Tibial artery (tissue), 4 donors: ENCODE results near the gene C19orf25.

ENCODE experiments used
- DNase-seq, 2 donors: peaks; one replicate each; pipeline ENCODE4 v3.0.0-alpha.2; 2019
- H3K27ac ChIP-seq, 2 donors: fragments of 200-600 bp; sonication (generic) in 1 of 2; 1 replicate in 1 of 2; 2 replicates in 1 of 2; pipeline ENCODE4 v1.5.1; 2018 to 2019; ENCODE audit warnings: mild to moderate bottlenecking in 1 of 2
- H3K27me3 ChIP-seq, 2 donors: fragments of 200-600 bp; sonication (generic) in 1 of 2; one replicate each; pipeline versions ENCODE4 v1.5.1 to v1.6.0; 2016 to 2019
- H3K36me3 ChIP-seq, 3 donors: fragments of 200-600 bp; sonication (generic) in 2 of 3; one replicate each; pipeline ENCODE4 v1.5.1; 2016 to 2019; ENCODE audit warnings: mild to moderate bottlenecking in 2 of 3
- H3K4me1 ChIP-seq, 4 donors: fragments of 200-600 bp; sonication (generic) in 2 of 4; 1 replicate in 3 of 4; 2 replicates in 1 of 4; pipeline ENCODE4 v1.5.1; 2016 to 2019
- H3K4me3 ChIP-seq, 2 donors: fragments of 200-600 bp; sonication (generic) in 1 of 2; 1 replicate in 1 of 2; 2 replicates in 1 of 2; pipeline ENCODE4 v1.5.1; 2018 to 2019; ENCODE audit warnings: mild to moderate bottlenecking in 2 of 2
- H3K9me3 ChIP-seq, 3 donors: fragments of 200-600 bp; sonication (generic) in 1 of 3; one replicate each; pipeline ENCODE4 v1.5.1; 2016 to 2019
- intact Hi-C: fragments of 100-400 bp; cut with DNase I; formaldehyde crosslinking; loops from one replicate; pipeline ENCODE4 v1.15.0; 2023; ENCODE audit warnings: low total_unique reads
- TF ChIP-seq, protein P1 (sequence below), 2 experiments: fragments of 200-600 bp in 1 of 2; fragments of 450-650 bp in 1 of 2; IDR thresholded peaks; one replicate each; pipeline ENCODE4 v1.5.1; 2017 to 2019; ENCODE audit warnings: antibody characterized with exemption in 2 of 2, mild to moderate bottlenecking in 1 of 2, moderate library complexity in 1 of 2

The C19orf25 gene

GRCh38 chr19:1505991-1506881, 27.2 kb upstream of the C19orf25 start:
- peaks cover 0 to 8% (median 0%) of the 10 kb centered on the region in 3 donors for H3K9me3 ChIP-seq
- H3K4me1 ChIP-seq = peaks cover 0 to 29% (median 18%) of the 10 kb centered on the region in 4 donors
- DNase-seq = no peak
- peaks cover 0 to 57% of the 10 kb centered on the region in 2 donors for H3K27me3 ChIP-seq
- H3K4me3 ChIP-seq = no peak overlapping the region
- TF ChIP-seq, protein P1, sequence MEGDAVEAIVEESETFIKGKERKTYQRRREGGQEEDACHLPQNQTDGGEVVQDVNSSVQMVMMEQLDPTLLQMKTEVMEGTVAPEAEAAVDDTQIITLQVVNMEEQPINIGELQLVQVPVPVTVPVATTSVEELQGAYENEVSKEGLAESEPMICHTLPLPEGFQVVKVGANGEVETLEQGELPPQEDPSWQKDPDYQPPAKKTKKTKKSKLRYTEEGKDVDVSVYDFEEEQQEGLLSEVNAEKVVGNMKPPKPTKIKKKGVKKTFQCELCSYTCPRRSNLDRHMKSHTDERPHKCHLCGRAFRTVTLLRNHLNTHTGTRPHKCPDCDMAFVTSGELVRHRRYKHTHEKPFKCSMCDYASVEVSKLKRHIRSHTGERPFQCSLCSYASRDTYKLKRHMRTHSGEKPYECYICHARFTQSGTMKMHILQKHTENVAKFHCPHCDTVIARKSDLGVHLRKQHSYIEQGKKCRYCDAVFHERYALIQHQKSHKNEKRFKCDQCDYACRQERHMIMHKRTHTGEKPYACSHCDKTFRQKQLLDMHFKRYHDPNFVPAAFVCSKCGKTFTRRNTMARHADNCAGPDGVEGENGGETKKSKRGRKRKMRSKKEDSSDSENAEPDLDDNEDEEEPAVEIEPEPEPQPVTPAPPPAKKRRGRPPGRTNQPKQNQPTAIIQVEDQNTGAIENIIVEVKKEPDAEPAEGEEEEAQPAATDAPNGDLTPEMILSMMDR (IDR thresholded peaks at IDR 0.05) = no peak
- intact Hi-C loops = no loop called here
- H3K27ac ChIP-seq = no peak overlapping the region
- H3K36me3 ChIP-seq = no peaks in the 10 kb centered on the region

- TF ChIP-seq, protein P1 (IDR thresholded peaks at IDR 0.05) = no peak
- peaks cover 0 to 29% (median 18%) of the 10 kb centered on the region in 4 donors for H3K4me1 ChIP-seq
- H3K27ac ChIP-seq = no peak overlapping the region
- H3K4me3 ChIP-seq = no peak overlapping the region
- H3K36me3 ChIP-seq = no peaks in the 10 kb centered on the region
- peaks cover 0 to 51% of the 10 kb centered on the region in 2 donors for H3K27me3 ChIP-seq
- peaks cover 0 to 8% (median 0%) of the 10 kb centered on the region in 3 donors for H3K9me3 ChIP-seq
- intact Hi-C loops = no loop called here
- no peak for DNase-seq
Measured at GRCh38 chr19:1505012-1505411, 26.0 kb upstream of the C19orf25 start.

- H3K27ac ChIP-seq = no peak overlapping the region
- DNase-seq = no peak
- TF ChIP-seq, protein P1 (IDR thresholded peaks at IDR 0.05) = no peak
- peaks cover 0 to 53% of the 10 kb centered on the region in 2 donors for H3K27me3 ChIP-seq
- H3K4me1 ChIP-seq = peaks cover 0 to 29% (median 18%) of the 10 kb centered on the region in 4 donors
- H3K4me3 ChIP-seq = no peak overlapping the region
- peaks cover 0 to 8% (median 0%) of the 10 kb centered on the region in 3 donors for H3K9me3 ChIP-seq
- H3K36me3 ChIP-seq = no peaks in the 10 kb centered on the region
- intact Hi-C loops = no loop called here
Measured at GRCh38 chr19:1503925-1504773, 25.1 kb upstream of the C19orf25 start.

GRCh38 chr19:1503089-1503924, 24.3 kb upstream of the C19orf25 start:
- Histone ChIP-seq H3K36me3 (no peaks in the 10 kb centered on the region), H3K4me3 (no peak overlapping the region), H3K27ac (no peak overlapping the region), H3K27me3 (peaks cover 0 to 54% of the 10 kb centered on the region in 2 donors), H3K9me3 (peaks cover 0 to 2% (median 0%) of the 10 kb centered on the region in 3 donors), H3K4me1 (peaks cover 0 to 27% (median 16%) of the 10 kb centered on the region in 4 donors)
- DNase-seq = no peak
- TF ChIP-seq, protein P1 (IDR thresholded peaks at IDR 0.05) = peak; percentile 40 to 67
- intact Hi-C loops = no loop called here
